Chondrocyte (in vitro differentiated cells): ENCODE measurements around the gene TDRD7. TPM values are rescaled to one million over a fixed set of nuclear protein-coding genes. Genes with fewer than 3 reads are reported as not detected.

Experiments
- DNase-seq: peaks from one replicate; pipeline ENCODE4 v3.0.0; 2021; ENCODE audit warnings: mixed read lengths, low spot score
- H3K27ac Mint-ChIP-seq: one replicate; pipeline ENCODE4 v1.8.0; 2021; ENCODE audit warnings: mild to moderate bottlenecking, moderate library complexity, mixed read lengths; ENCODE audit not compliant: unreplicated experiment
- H3K27me3 Mint-ChIP-seq: 2 replicates; pipeline ENCODE4 v1.8.0; 2021; ENCODE audit warnings: low read depth, mixed read lengths
- H3K36me3 Mint-ChIP-seq: 2 replicates; pipeline ENCODE4 v1.8.0; 2021; ENCODE audit warnings: low read depth, mixed read lengths
- H3K4me1 Mint-ChIP-seq: 2 replicates; pipeline ENCODE4 v1.8.0; 2021; ENCODE audit warnings: low read depth, mild to moderate bottlenecking, mixed read lengths
- H3K4me3 Mint-ChIP-seq: one replicate; pipeline ENCODE4 v1.8.0; 2021; ENCODE audit warnings: mild to moderate bottlenecking, moderate library complexity, mixed read lengths; ENCODE audit not compliant: unreplicated experiment
- H3K9me3 Mint-ChIP-seq: 2 replicates; pipeline ENCODE4 v1.8.0; 2021; ENCODE audit warnings: low read depth, mixed read lengths
- CTCF ChIP-seq: fragments of 200-600 bp; sonication (generic); IDR thresholded peaks from 2 replicates; pipeline ENCODE4 v1.5.0; 2021; ENCODE audit warnings: antibody characterized with exemption, mild to moderate bottlenecking, moderate library complexity
- microRNA-seq: library from miRNA; unstranded; fragments of <30 nt; microRNA quantifications from one replicate; pipeline ENCODE4 v1.2.0, GENCODE V29; 2020; ENCODE audit warnings: borderline number of aligned reads
- total RNA-seq: library from RNA; stranded (reverse); gene quantifications from 3 replicates; pipeline ENCODE4 v1.2.1, GENCODE V29; 2021

The TDRD7 gene
- total RNA-seq, 1 donor from 2014 or later, result 9.7 TPM

GRCh38 chr9:97536480-97536879, 124.6 kb downstream of the TDRD7 start:
- Mint-ChIP-seq H3K4me3 (no peak overlapping the region), H3K27me3 (peaks cover 32% of the 10 kb centered on the region), H3K4me1 (peaks cover 21% of the 10 kb centered on the region), H3K9me3 (peaks cover 5% of the 10 kb centered on the region), H3K36me3 (no peaks in the 10 kb centered on the region), H3K27ac (no peak overlapping the region)
- no peak for DNase-seq
- TF ChIP-seq CTCF, result no peak

- no peak overlapping the region for H3K27ac Mint-ChIP-seq
- H3K9me3 Mint-ChIP-seq, result peaks cover 2% of the 10 kb centered on the region
- H3K4me1 Mint-ChIP-seq, result no peaks in the 10 kb centered on the region
- peaks cover 32% of the 10 kb centered on the region for H3K27me3 Mint-ChIP-seq
- TF ChIP-seq CTCF, result no peak
- no peak for DNase-seq
- no peak overlapping the region for H3K4me3 Mint-ChIP-seq
- H3K36me3 Mint-ChIP-seq, result no peaks in the 10 kb centered on the region
Measured at GRCh38 chr9:97543561-97543960, 131.7 kb downstream of the TDRD7 start.

GRCh38 chr9:97545486-97545885, 133.6 kb downstream of the TDRD7 start:
- H3K27ac Mint-ChIP-seq, result no peak overlapping the region
- no peak overlapping the region for H3K4me3 Mint-ChIP-seq
- H3K36me3 Mint-ChIP-seq, result no peaks in the 10 kb centered on the region
- peaks cover 41% of the 10 kb centered on the region for H3K27me3 Mint-ChIP-seq
- H3K4me1 Mint-ChIP-seq, result no peaks in the 10 kb centered on the region
- no peak for DNase-seq
- H3K9me3 Mint-ChIP-seq, result peaks cover 2% of the 10 kb centered on the region
- TF ChIP-seq CTCF, result no peak

Small RNA genes lying within 50 kb of the gene (microRNA-seq; reads per million reads assigned to microRNA genes)
- gene MIR1302-8, result not detected

Other genes starting within 250 kb of the TDRD7 start
- gene CCDC180, start 104.4 kb upstream of the TDRD7 start, total RNA-seq, result 5.1 to 8.5 TPM (median 5.4 TPM) in 3 replicates
- gene TMOD1, start 89.6 kb downstream of the TDRD7 start, total RNA-seq, result 0.17 to 1.3 TPM (median 1.3 TPM) in 3 replicates
- 18.8 to 21.9 TPM (median 19.6 TPM) in 3 replicates for gene TSTD2, start 221.3 kb downstream of the TDRD7 start, total RNA-seq
- 32.3 to 41.6 TPM (median 32.7 TPM) in 3 replicates for gene NCBP1, start 221.7 kb downstream of the TDRD7 start, total RNA-seq